ENCODE measurements around the gene ABR.
"Not testable (repeated sequence)": the region's sequence is repeated elsewhere in the genome, so short reads cannot be mapped to it uniquely, and the experiment has no call there.

Gene ABR

GRCh38 chr17:1154704-1155103 is 25.1 kb downstream of the ABR start:
- DNase-seq (ENCODE audit: low read depth) = no peak
- no peak for TF ChIP-seq CTCF (conservative IDR thresholded peaks at IDR 0.05; ENCODE audit: low read length)
- no peak overlapping the region for H3K4me3 ChIP-seq (ENCODE audit: low read length)

- no peak for TF ChIP-seq CTCF (conservative IDR thresholded peaks at IDR 0.05; ENCODE audit: low read length)
- peak; percentile 87 for DNase-seq (ENCODE audit: low read depth)
- H3K4me3 ChIP-seq (ENCODE audit: low read length) = no peak overlapping the region
Observed at GRCh38 chr17:1153795-1154546, 25.8 kb downstream of the ABR start.

GRCh38 chr17:1152582-1152981 is 27.2 kb downstream of the ABR start:
- DNase-seq (ENCODE audit: low read depth); H3K4me3 ChIP-seq (ENCODE audit: low read length): not testable (repeated sequence)

GRCh38 chr17:1150863-1151600 is 28.7 kb downstream of the ABR start:
- TF ChIP-seq CTCF (conservative IDR thresholded peaks at IDR 0.05; ENCODE audit: low read length) = no peak
- no peak overlapping the region for H3K4me3 ChIP-seq (ENCODE audit: low read length)
- DNase-seq (ENCODE audit: low read depth) = no peak

GRCh38 chr17:1149869-1150268 is 29.9 kb downstream of the ABR start:
- H3K4me3 ChIP-seq (ENCODE audit: low read length) = no peak overlapping the region
- no peak for TF ChIP-seq CTCF (conservative IDR thresholded peaks at IDR 0.05; ENCODE audit: low read length)
- DNase-seq (ENCODE audit: low read depth) = no peak

- H3K4me3 ChIP-seq (ENCODE audit: low read length) = no peak overlapping the region
- DNase-seq (ENCODE audit: low read depth) = peak; percentile 20
- TF ChIP-seq CTCF (conservative IDR thresholded peaks at IDR 0.05; ENCODE audit: low read length) = peak; percentile 39
Observed at GRCh38 chr17:1147664-1148063, 32.1 kb downstream of the ABR start.

GRCh38 chr17:1146561-1147265 is 33.1 kb downstream of the ABR start:
- no peak overlapping the region for H3K4me3 ChIP-seq (ENCODE audit: low read length)
- no peak for DNase-seq (ENCODE audit: low read depth)
- no peak for TF ChIP-seq CTCF (conservative IDR thresholded peaks at IDR 0.05; ENCODE audit: low read length)

Data from AG10803 (cell line).